NCI-H1930 (cell line): ENCODE data around the gene RPL19.

Source experiments
- DNase-seq, 2 experiments: peaks; one replicate each; lab custom pipeline; 2025; lab: John Stamatoyannopoulos, UW

Gene RPL19

GRCh38 chr17:39173080-39173479, 27.0 kb upstream of the RPL19 start:
- DNase-seq: no peak

GRCh38 chr17:39173526-39174274, 26.4 kb upstream of the RPL19 start:
- no peak for DNase-seq

- DNase-seq: peak; percentile 53 to 61
Observed at GRCh38 chr17:39174920-39175694, 25.0 kb upstream of the RPL19 start.

GRCh38 chr17:39175695-39176093, 24.4 kb upstream of the RPL19 start:
- no peak for DNase-seq

- DNase-seq: no peak
Observed at GRCh38 chr17:39177256-39177655, 22.8 kb upstream of the RPL19 start.

DNA sequence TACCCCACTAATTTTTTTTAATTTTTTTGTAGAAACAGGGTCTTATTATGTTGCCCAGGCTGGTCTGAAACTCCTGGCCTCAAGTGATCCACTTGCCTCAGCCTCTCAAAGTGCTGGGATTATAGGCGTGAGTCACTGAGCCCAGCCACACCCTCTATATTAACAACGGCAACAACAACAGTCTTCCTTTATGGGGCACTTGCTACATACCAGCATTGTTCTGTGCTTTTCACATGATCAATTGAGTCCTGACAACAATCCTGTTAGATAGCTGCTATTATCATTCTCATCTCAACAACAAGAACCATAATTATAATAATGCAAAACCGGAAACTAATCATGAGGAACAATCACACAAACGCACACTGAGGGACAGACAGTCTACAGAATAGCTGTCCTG, 21.5 kb upstream of the RPL19 start:
- no peak for DNase-seq

DNA sequence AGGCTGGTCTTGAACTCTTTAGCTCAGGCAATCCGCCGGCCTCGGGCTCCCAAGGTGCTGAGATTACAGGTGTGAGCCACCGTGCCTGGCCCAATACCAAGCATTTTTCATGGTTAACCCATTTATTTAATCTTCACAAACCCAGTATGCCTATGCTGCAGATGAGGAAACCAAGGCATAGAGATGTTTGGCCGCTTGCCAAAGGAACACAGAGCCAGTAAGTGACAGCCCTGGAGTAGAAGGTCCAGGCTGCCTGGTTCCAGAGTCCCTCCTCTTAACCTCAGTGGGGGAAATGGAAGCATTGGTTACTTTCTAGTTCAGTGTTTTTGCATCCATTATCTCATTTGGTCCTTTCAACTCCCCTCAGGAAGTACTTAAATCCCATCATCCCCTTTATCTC, 18.8 kb upstream of the RPL19 start:
- no peak for DNase-seq

DNA sequence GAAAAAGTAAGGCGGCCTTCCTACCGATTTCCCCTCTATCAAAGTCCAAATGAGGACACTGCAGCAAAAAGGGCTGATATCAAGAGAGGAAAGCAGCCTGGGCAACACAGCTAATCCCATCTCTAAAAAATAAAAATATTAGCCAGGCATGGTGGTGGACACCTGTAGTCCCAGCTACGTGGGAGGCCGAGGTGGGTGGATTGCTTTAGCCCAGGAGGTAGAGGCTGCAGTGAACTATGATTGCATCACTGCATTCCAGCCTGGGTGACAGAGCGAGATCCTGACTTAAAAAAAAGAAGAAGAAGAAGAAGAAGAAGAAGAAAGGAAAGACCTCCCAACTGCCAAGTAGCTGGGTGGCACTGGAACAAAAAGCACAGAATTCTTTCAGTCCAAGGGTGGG, 17.0 kb upstream of the RPL19 start:
- DNase-seq: no peak

- no peak for DNase-seq
Observed at GRCh38 chr17:39183720-39184119, 16.4 kb upstream of the RPL19 start.

- no peak for DNase-seq
Observed at GRCh38 chr17:39186481-39187002, 13.5 kb upstream of the RPL19 start.

DNA sequence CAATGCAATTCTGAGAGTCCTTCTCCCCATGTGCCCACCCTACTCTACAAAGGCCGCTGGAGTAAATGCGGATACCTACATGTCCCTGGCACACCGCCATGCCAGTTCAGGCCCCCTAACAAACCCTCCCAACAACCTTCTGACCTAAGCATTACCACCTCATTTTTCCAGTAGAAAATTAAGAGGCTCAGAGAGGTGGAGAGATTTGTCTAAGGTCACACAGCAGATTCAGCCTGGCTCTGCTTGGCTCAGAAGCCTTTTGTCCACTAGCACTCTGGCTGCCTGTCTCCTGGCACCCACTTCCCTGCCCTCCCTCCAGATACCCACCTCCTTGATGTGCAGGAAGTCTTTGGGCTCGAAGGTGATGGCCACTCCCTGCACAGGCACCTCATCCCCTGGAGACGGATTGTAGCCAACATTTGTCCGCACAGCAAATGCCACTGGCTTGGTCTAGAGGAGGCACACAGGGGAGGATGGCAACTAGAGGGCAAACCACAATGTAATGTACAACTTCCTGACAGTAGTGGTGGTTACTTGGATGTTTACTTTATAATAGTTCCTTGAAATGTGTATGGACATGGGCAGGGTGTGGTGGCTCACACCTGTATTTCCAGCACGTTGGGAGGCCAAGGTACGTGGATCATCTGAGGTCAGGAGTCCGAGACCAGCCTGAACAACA, 12.8 kb upstream of the RPL19 start:
- DNase-seq: no peak

GRCh38 chr17:39191750-39192510, 8.2 kb upstream of the RPL19 start:
- DNase-seq: no peak

DNA sequence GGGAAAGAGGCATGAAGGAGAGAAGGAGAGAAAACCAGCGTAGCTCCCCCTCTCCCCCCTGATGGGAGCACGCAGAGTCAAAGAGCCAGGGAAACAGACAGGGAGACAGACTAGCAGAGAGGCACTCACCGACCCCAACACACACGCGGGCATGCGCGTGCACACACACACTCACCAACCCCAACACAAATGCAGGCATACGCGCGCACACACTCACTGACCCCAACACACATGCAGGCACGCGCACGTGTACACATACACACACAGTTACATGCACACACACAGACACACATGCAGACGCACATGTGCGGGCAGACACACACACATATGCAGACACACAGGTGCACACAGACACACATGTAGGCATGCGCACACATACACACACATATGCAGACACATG, 7.2 kb upstream of the RPL19 start:
- no peak for DNase-seq

DNA sequence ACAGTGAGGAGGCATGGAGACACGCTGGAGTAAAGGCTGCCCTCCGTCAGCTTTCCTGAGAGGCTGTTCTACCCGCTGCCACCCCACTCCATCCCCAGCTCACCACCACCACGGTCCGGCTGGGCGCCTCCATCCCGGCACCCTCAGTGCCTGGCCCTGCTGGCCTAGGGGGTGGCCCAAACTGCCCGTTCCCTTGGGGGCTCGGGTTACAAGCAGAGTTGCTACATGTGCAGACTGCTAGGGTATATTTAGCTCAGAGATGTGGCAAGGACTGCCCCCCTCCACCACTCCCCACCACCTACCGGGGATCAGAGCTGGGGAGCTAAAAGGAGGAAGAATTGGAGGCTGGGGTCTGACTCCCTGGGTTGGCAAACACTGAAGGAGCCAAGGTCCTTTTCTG, 6.7 kb upstream of the RPL19 start:
- DNase-seq: no peak

GRCh38 chr17:39194089-39194984, 5.7 kb upstream of the RPL19 start:
- DNase-seq: no peak

DNA sequence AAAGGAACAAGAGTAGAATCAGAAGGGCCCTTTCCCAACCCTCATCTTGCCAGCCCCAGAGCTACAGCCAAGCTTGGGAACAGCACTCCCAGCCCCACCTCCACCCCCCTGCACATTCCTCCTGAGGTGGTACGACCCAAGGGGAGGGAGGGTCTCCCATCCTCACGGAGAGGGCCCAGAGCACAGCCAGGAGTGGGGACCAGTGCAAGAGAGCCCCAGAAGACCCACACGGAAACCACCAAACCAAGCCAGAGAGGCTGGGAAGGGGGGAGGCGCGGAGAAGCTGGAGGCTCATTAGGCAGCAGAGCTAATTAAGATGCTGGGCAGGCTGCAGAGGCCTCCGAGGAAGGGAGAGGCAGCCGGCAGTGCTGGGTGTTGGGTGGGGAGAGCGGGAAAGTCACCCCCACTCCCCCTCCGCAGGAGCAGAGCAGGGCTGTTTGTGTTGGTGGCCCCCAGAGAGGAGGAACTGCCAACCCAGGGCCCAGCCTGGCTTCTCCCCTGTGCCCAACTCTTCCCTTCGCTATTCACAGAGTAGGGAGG, 5.0 kb upstream of the RPL19 start:
- no peak for DNase-seq

DNA sequence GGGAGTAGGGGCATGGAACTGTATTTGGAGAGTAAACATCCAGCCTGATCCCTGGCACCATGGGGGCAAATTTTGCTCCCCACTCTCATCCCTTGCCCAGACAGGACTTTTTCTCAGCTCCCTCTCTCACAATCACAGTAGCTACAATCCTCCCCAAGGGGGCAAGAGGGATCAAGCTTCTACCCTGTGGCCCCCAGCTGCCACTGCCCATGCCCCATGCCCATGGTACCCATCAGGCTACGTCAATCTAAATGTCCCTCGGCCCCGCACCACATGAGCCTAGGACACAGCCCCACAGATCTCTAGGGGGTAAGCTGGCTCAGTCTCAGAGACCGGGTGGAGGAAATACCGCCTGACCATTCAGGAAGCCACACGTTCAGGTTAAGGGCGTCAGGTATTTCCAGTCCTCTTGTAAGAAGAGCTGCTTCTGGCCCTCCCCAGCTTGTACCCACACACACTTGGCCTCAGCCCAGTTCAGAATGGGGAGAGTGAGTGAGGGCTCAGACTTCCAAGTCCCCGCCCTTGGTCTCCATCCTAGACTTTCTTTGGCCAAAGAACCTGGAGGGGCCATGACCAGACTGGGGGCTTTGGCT, 4.4 kb upstream of the RPL19 start:
- no peak for DNase-seq

- no peak for DNase-seq
Observed at GRCh38 chr17:39196241-39196807, 3.8 kb upstream of the RPL19 start.

- no peak for DNase-seq
Observed at GRCh38 chr17:39196808-39197291, 3.2 kb upstream of the RPL19 start.
